Measurements from ENCODE around the gene ANKRD33B. TPM values are rescaled to one million over a fixed set of nuclear protein-coding genes. Genes with fewer than 3 reads are reported as not detected.
"Not testable (repeated sequence)": the region's sequence is repeated elsewhere in the genome, so short reads cannot be mapped to it uniquely, and the experiment has no call there.

ANKRD33B gene
- polyA plus RNA-seq, 1 donor (not counting 4 experiments of a cell fraction or from before 2014, with no cell fraction given) = 1.9 TPM

- H3K27ac ChIP-seq (ENCODE audit: control insufficient read depth, insufficient read depth, low read length) = no peak overlapping the region
- no peaks in the 10 kb centered on the region for H3K79me2 ChIP-seq (ENCODE audit: control insufficient read depth, insufficient read depth, low read length)
- no peak for DNase-seq (ENCODE audit: low read depth, low spot score)
- no peaks in the 10 kb centered on the region for H3K27me3 ChIP-seq (ENCODE audit: control insufficient read depth, extremely low read depth, insufficient read depth, low read length)
- no peaks in the 10 kb centered on the region for H4K20me1 ChIP-seq (ENCODE audit: control insufficient read depth, extremely low read depth, insufficient read depth, low read length)
- H3K9me1 ChIP-seq (ENCODE audit: control insufficient read depth, extremely low read depth, insufficient read depth, low read length) = no peaks in the 10 kb centered on the region
- dilution Hi-C loops (cut with MboI; ENCODE audit: extremely low pct_ligation_motif_present, low sequenced_read_pairs) = no loop called here
- no peaks in the 10 kb centered on the region for H3K4me1 ChIP-seq (ENCODE audit: control insufficient read depth, extremely low read depth, insufficient read depth, low read length)
- no peak overlapping the region for H3K4me3 ChIP-seq (ENCODE audit: control insufficient read depth in 2 of 3, extremely low read depth in 1 of 3, insufficient read depth in 2 of 3, low read depth in 1 of 3, low read length in 3 of 3)
- no peak overlapping the region for H3K9ac ChIP-seq (ENCODE audit: control insufficient read depth, extremely low read depth, insufficient read depth, low read length)
- no peak for FAIRE-seq
- TF ChIP-seq EZH2 (IDR thresholded peaks at IDR 0.05; ENCODE audit: low read length) (no peak), CTCF (optimal IDR thresholded peaks at IDR 0.05 in 1 of 3, IDR thresholded peaks at IDR 0.05 in 1 of 3, conservative IDR thresholded peaks at IDR 0.05 in 1 of 3; ENCODE audit: extremely low read depth in 1 of 3, insufficient read depth in 2 of 3, low read length in 3 of 3) (no peak)
- no peaks in the 10 kb centered on the region for H3K9me3 ChIP-seq (ENCODE audit: control insufficient read depth, low read depth, low read length)
- no peaks in the 10 kb centered on the region for H3K36me3 ChIP-seq (ENCODE audit: control insufficient read depth in 2 of 2, extremely low read depth in 1 of 2, insufficient read depth in 2 of 2, low read length in 2 of 2)
- H3K4me2 ChIP-seq (ENCODE audit: control insufficient read depth, extremely low read depth, insufficient read depth, low read depth, low read length) = no peak overlapping the region
- H2AFZ ChIP-seq (ENCODE audit: control insufficient read depth, low read length) = no peak overlapping the region
These were observed 99.8 kb downstream of the ANKRD33B start for GRCh38 chr5:10663489-10664179.

GRCh38 chr5:10664180-10664769, 100.4 kb downstream of the ANKRD33B start:
- H2AFZ ChIP-seq (ENCODE audit: control insufficient read depth, low read length); DNase-seq (ENCODE audit: low read depth, low spot score); dilution Hi-C loops (cut with MboI; ENCODE audit: extremely low pct_ligation_motif_present, low sequenced_read_pairs); H3K36me3 ChIP-seq (ENCODE audit: control insufficient read depth in 2 of 2, extremely low read depth in 1 of 2, insufficient read depth in 2 of 2, low read length in 2 of 2); H3K27ac ChIP-seq (ENCODE audit: control insufficient read depth, insufficient read depth, low read length); H3K9me3 ChIP-seq (ENCODE audit: control insufficient read depth, low read depth, low read length); H3K4me3 ChIP-seq (ENCODE audit: control insufficient read depth in 2 of 3, extremely low read depth in 1 of 3, insufficient read depth in 2 of 3, low read depth in 1 of 3, low read length in 3 of 3); H3K79me2 ChIP-seq (ENCODE audit: control insufficient read depth, insufficient read depth, low read length); H3K9ac ChIP-seq (ENCODE audit: control insufficient read depth, extremely low read depth, insufficient read depth, low read length); H3K27me3 ChIP-seq (ENCODE audit: control insufficient read depth, extremely low read depth, insufficient read depth, low read length); H4K20me1 ChIP-seq (ENCODE audit: control insufficient read depth, extremely low read depth, insufficient read depth, low read length); H3K4me1 ChIP-seq (ENCODE audit: control insufficient read depth, extremely low read depth, insufficient read depth, low read length); H3K9me1 ChIP-seq (ENCODE audit: control insufficient read depth, extremely low read depth, insufficient read depth, low read length); H3K4me2 ChIP-seq (ENCODE audit: control insufficient read depth, extremely low read depth, insufficient read depth, low read depth, low read length): not testable (repeated sequence)
- FAIRE-seq = peak; percentile 74

Data from keratinocyte (primary cell).